BE2C (cell line): Measurements from ENCODE around the gene BMP2K.
"Not testable (repeated sequence)": the region's sequence is repeated elsewhere in the genome, so short reads cannot be mapped to it uniquely, and the experiment has no call there.

Experiments used
- DNase-seq: peaks from one replicate; pipeline ENCODE4 v3.0.0-alpha.2; 2020
- H3K27me3 ChIP-seq: fragments of 250-450 bp; sonication (Bioruptor Pico); 2 replicates; pipeline ENCODE4 v1.5.1; 2020; ENCODE audit warnings: mild to moderate bottlenecking
- H3K36me3 ChIP-seq: fragments of 250-450 bp; sonication (Bioruptor Pico); 2 replicates; pipeline ENCODE4 v1.5.1; 2020; ENCODE audit warnings: mild to moderate bottlenecking
- H3K4me1 ChIP-seq: fragments of 250-450 bp; sonication (Bioruptor Pico); 2 replicates; pipeline ENCODE4 v1.5.1; 2020
- H3K4me3 ChIP-seq: 2 replicates; pipeline ENCODE4 v1.5.1; 2011; ENCODE audit warnings: low read depth, low read length
- H3K9me3 ChIP-seq: fragments of 250-450 bp; sonication (Bioruptor Pico); 2 replicates; pipeline ENCODE4 v1.5.1; 2020
- CTCF ChIP-seq: IDR thresholded peaks from 2 replicates; pipeline ENCODE4 v1.5.1; 2012; ENCODE audit warnings: mild to moderate bottlenecking, low read depth, low read length

BMP2K gene

GRCh38 chr4:78818530-78819079, 42.5 kb downstream of the BMP2K start:
- TF ChIP-seq CTCF: no peak
- Histone ChIP-seq H3K36me3 (no peaks in the 10 kb centered on the region), H3K4me1 (peaks cover 5% of the 10 kb centered on the region), H3K9me3 (no peaks in the 10 kb centered on the region), H3K4me3 (no peak overlapping the region), H3K27me3 (no peaks in the 10 kb centered on the region)
- DNase-seq: no peak

- no peaks in the 10 kb centered on the region for H3K9me3 ChIP-seq
- no peak for DNase-seq
- peaks cover 10% of the 10 kb centered on the region for H3K4me1 ChIP-seq
- no peaks in the 10 kb centered on the region for H3K27me3 ChIP-seq
- no peak for TF ChIP-seq CTCF
- no peak overlapping the region for H3K4me3 ChIP-seq
- H3K36me3 ChIP-seq: peaks cover 4% of the 10 kb centered on the region
Measured at GRCh38 chr4:78824001-78824400, 47.9 kb downstream of the BMP2K start.

GRCh38 chr4:78827191-78827590, 51.0 kb downstream of the BMP2K start:
- Histone ChIP-seq H3K4me3 (no peak overlapping the region), H3K4me1 (peaks cover 11% of the 10 kb centered on the region), H3K9me3 (no peaks in the 10 kb centered on the region), H3K27me3 (no peaks in the 10 kb centered on the region), H3K36me3 (peaks cover 4% of the 10 kb centered on the region)
- no peak for DNase-seq
- TF ChIP-seq CTCF: no peak

GRCh38 chr4:78829296-78829695, 53.1 kb downstream of the BMP2K start:
- peaks cover 7% of the 10 kb centered on the region for H3K4me1 ChIP-seq
- no peaks in the 10 kb centered on the region for H3K27me3 ChIP-seq
- no peaks in the 10 kb centered on the region for H3K9me3 ChIP-seq
- no peak for DNase-seq
- H3K36me3 ChIP-seq: peaks cover 4% of the 10 kb centered on the region
- no peak for TF ChIP-seq CTCF
- H3K4me3 ChIP-seq: no peak overlapping the region

- H3K36me3 ChIP-seq, DNase-seq, H3K27me3 ChIP-seq, H3K9me3 ChIP-seq, H3K4me3 ChIP-seq, H3K4me1 ChIP-seq: not testable (repeated sequence)
Measured at GRCh38 chr4:78839676-78840075, 63.5 kb downstream of the BMP2K start.

GRCh38 chr4:78840286-78840685, 64.1 kb downstream of the BMP2K start:
- not testable (repeated sequence) for H3K4me1 ChIP-seq, H3K36me3 ChIP-seq, H3K27me3 ChIP-seq, DNase-seq, H3K9me3 ChIP-seq, H3K4me3 ChIP-seq

- Histone ChIP-seq H3K4me3 (no peak overlapping the region), H3K9me3 (no peaks in the 10 kb centered on the region), H3K27me3 (no peaks in the 10 kb centered on the region), H3K36me3 (no peaks in the 10 kb centered on the region; the same call in 1 of the 2 replicates), H3K4me1 (no peaks in the 10 kb centered on the region)
- no peak for TF ChIP-seq CTCF
- no peak for DNase-seq
Measured at GRCh38 chr4:78845472-78845871, 69.3 kb downstream of the BMP2K start.
